ENCODE results near the gene FLVCR2. TPM values are rescaled to one million over a fixed set of nuclear protein-coding genes. Genes with fewer than 3 reads are reported as not detected.
A peak's percentile ranks its signal among the peaks of the same experiment; 100 is the strongest.

The FLVCR2 gene
- polyA plus RNA-seq, 3 donors = 13.2 to 36.6 (median 16.3) TPM

DNA sequence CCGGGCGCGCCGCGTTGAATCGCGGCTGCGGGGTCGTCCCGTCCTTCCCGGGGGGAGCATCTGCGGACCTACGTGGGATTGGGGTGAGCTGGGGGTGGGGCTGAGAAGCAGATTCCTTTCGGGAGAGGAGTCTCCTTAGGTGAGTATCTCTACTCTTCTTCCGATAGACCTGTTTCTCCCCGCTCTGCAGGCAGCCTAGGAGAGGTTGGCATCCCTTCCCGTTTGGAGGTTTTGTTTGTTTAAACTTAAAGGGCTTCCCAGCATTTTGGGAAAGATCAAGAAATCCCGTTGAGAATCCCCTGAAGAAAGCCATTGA is 83.0 kb downstream of the FLVCR2 start:
- H3K4me2 ChIP-seq (replicated peaks; ENCODE audit: extremely low read depth, low read length, poor library complexity, severe bottlenecking) = peak overlapping the region; percentile 93
- Mint-ChIP-seq H3K9me3 (no peaks in the 10 kb centered on the region), H3K4me1 (peaks cover 19% of the 10 kb centered on the region), H3K27ac (peak overlapping the region; percentile 85 to 99 (median 95)), H3K36me3 (peaks cover 11 to 14% of the 10 kb centered on the region in 2 donors), H3K27me3 (ENCODE audit: low read depth in 3 of 3) (peaks cover 0 to 1% (median 0%) of the 10 kb centered on the region in 3 donors), H3K4me3 (peak overlapping the region; percentile 94 to 97)
- H3K9ac ChIP-seq (ENCODE audit: insufficient read depth, low read length, poor library complexity, severe bottlenecking) = peak overlapping the region; percentile 78
- no peaks in the 10 kb centered on the region for H3K9me3 ChIP-seq (replicated peaks in 1 of 2; ENCODE audit: control insufficient read depth in 1 of 2, insufficient read depth in 1 of 2, low read length in 2 of 2)
- WGBS (ENCODE audit: insufficient coverage) = 0% methylated on average over 9 of the region's 18 CpGs
- peaks cover 12 to 19% of the 10 kb centered on the region in 2 donors for H3K4me1 ChIP-seq (ENCODE audit: control insufficient read depth in 1 of 2, insufficient read depth in 2 of 2, low read length in 2 of 2)
- intact Hi-C loops (cut with micrococcal nuclease) = no loop called here
- peak overlapping the region; percentile 54 to 95 (median 82) for H3K4me3 ChIP-seq (replicated peaks in 1 of 3; ENCODE audit: low read depth in 2 of 3, low read length in 3 of 3)
- no peaks in the 10 kb centered on the region for H3K27me3 ChIP-seq (ENCODE audit: control insufficient read depth in 2 of 2, insufficient read depth in 2 of 2, low read length in 2 of 2)
- peaks cover 7% of the 10 kb centered on the region for H3K79me2 ChIP-seq (ENCODE audit: insufficient read depth, low read length)
- no peaks in the 10 kb centered on the region for H4K20me1 ChIP-seq (ENCODE audit: insufficient read depth, low read length)
- TF ChIP-seq CTCF (IDR thresholded peaks at IDR 0.05) = no peak
- H3K27ac ChIP-seq (ENCODE audit: low read depth in 1 of 2, low read length in 2 of 2) = peak overlapping the region; percentile 83 to 92
- H2AFZ ChIP-seq (ENCODE audit: insufficient read depth, low read depth, low read length, poor library complexity, severe bottlenecking) = peak overlapping the region; percentile 99
- peaks cover 2 to 26% of the 10 kb centered on the region in 2 donors for H3K36me3 ChIP-seq (replicated peaks in 1 of 2; ENCODE audit: control insufficient read depth in 1 of 2, insufficient read depth in 2 of 2, low read length in 2 of 2)
- DNase-seq = no peak

GRCh38 chr14:75662966-75663365 is 84.5 kb downstream of the FLVCR2 start:
- no peak for TF ChIP-seq CTCF (IDR thresholded peaks at IDR 0.05)
- Histone ChIP-seq H3K4me1 (ENCODE audit: control insufficient read depth in 1 of 2, insufficient read depth in 2 of 2, low read length in 2 of 2) (peaks cover 12 to 19% of the 10 kb centered on the region in 2 donors), H2AFZ (ENCODE audit: insufficient read depth, low read depth, low read length, poor library complexity, severe bottlenecking) (no peak overlapping the region), H3K9me3 (replicated peaks in 1 of 2; ENCODE audit: control insufficient read depth in 1 of 2, insufficient read depth in 1 of 2, low read length in 2 of 2) (no peaks in the 10 kb centered on the region), H4K20me1 (ENCODE audit: insufficient read depth, low read length) (no peaks in the 10 kb centered on the region), H3K27me3 (ENCODE audit: control insufficient read depth in 2 of 2, insufficient read depth in 2 of 2, low read length in 2 of 2) (no peaks in the 10 kb centered on the region), H3K9ac (ENCODE audit: insufficient read depth, low read length, poor library complexity, severe bottlenecking) (no peak overlapping the region), H3K79me2 (ENCODE audit: insufficient read depth, low read length) (peaks cover 7% of the 10 kb centered on the region), H3K36me3 (replicated peaks in 1 of 2; ENCODE audit: control insufficient read depth in 1 of 2, insufficient read depth in 2 of 2, low read length in 2 of 2) (peaks cover 2 to 15% of the 10 kb centered on the region in 2 donors), H3K4me3 (replicated peaks in 1 of 3; ENCODE audit: low read depth in 2 of 3, low read length in 3 of 3) (no peak overlapping the region), H3K4me2 (replicated peaks; ENCODE audit: extremely low read depth, low read length, poor library complexity, severe bottlenecking) (no peak overlapping the region), H3K27ac (ENCODE audit: low read depth in 1 of 2, low read length in 2 of 2) (no peak overlapping the region)
- peaks cover 13 to 16% of the 10 kb centered on the region in 2 donors for H3K36me3 Mint-ChIP-seq
- intact Hi-C loops (cut with micrococcal nuclease) = no loop called here
- no peaks in the 10 kb centered on the region for H3K9me3 Mint-ChIP-seq
- 80% methylated on average over 3 of the region's 3 CpGs for WGBS (ENCODE audit: insufficient coverage)
- no peak overlapping the region for H3K27ac Mint-ChIP-seq
- DNase-seq = no peak
- peaks cover 19% of the 10 kb centered on the region for H3K4me1 Mint-ChIP-seq
- no peak overlapping the region for H3K4me3 Mint-ChIP-seq
- H3K27me3 Mint-ChIP-seq (ENCODE audit: low read depth in 3 of 3) = peaks cover 0 to 2% (median 1%) of the 10 kb centered on the region in 3 donors

All from CD14-positive monocyte (primary cell).